MV-4-11 (cell line): ENCODE results near the gene FPGS.
A peak's percentile ranks its signal among the peaks of the same experiment; 100 is the strongest.

Experiments used
- DNase-seq: peaks from one replicate; lab custom pipeline; 2025; lab: John Stamatoyannopoulos, UW

FPGS gene

GRCh38 chr9:127789179-127789578, 13.5 kb upstream of the FPGS start:
- no peak for DNase-seq

GRCh38 chr9:127790094-127790855, 12.4 kb upstream of the FPGS start:
- no peak for DNase-seq

- no peak for DNase-seq
These were observed 11.6 kb upstream of the FPGS start for GRCh38 chr9:127791085-127791484.

GRCh38 chr9:127792417-127793031, 10.2 kb upstream of the FPGS start:
- no peak for DNase-seq

- no peak for DNase-seq
These were observed 9.5 kb upstream of the FPGS start for GRCh38 chr9:127793093-127793708.

- no peak for DNase-seq
These were observed 8.5 kb upstream of the FPGS start for GRCh38 chr9:127794001-127794791.

GRCh38 chr9:127796225-127796813, 6.4 kb upstream of the FPGS start:
- DNase-seq: peak; percentile 59

- DNase-seq: peak; percentile 85
These were observed 5.8 kb upstream of the FPGS start for GRCh38 chr9:127796852-127797370.

- DNase-seq: peak; percentile 70
These were observed 617 bp upstream of the FPGS start for GRCh38 chr9:127801955-127802575.

GRCh38 chr9:127803507-127804352, 1.0 kb downstream of the FPGS start:
- peak; percentile 15 for DNase-seq

- DNase-seq: peak; percentile 12
These were observed 2.9 kb downstream of the FPGS start for GRCh38 chr9:127805620-127806019.

GRCh38 chr9:127806871-127807270, 4.2 kb downstream of the FPGS start:
- no peak for DNase-seq

- no peak for DNase-seq
These were observed 5.8 kb downstream of the FPGS start for GRCh38 chr9:127808347-127809001.

- no peak for DNase-seq
These were observed 6.4 kb downstream of the FPGS start for GRCh38 chr9:127809002-127809539.

- no peak for DNase-seq
These were observed 7.1 kb downstream of the FPGS start for GRCh38 chr9:127809540-127810377.

GRCh38 chr9:127810378-127811187, 7.9 kb downstream of the FPGS start:
- DNase-seq: no peak

GRCh38 chr9:127812011-127812410, 9.3 kb downstream of the FPGS start:
- DNase-seq: no peak
